IMR-90 (cell line): ENCODE results near the gene COL11A2. TPM values are rescaled to one million over a fixed set of nuclear protein-coding genes. Genes with fewer than 3 reads are reported as not detected.

Experiments used
- ATAC-seq: fragments of 200-7000 bp; cut with Tn5 transposase; 2 replicates; pipeline ENCODE4 v1.9.1; 2020; ENCODE audit warnings: low read depth, mild to moderate bottlenecking, moderate library complexity
- BruUV-seq: library from RNA; stranded (reverse); fragments of 400-500 nt; replicated peaks from 2 replicates; lab custom pipeline; 2021; lab: Mats Ljungman, UMichigan
- CTCF ChIA-PET: fragments of 300-600 bp; formaldehyde crosslinking; extraction: SDS; loops from one replicate; lab custom pipeline; 2021; ENCODE audit warnings: antibody characterized with exemption; lab: Yijun Ruan, JAX
- POLR2A ChIA-PET: fragments of 300-600 bp; sonication (Branson Sonifier 250); formaldehyde crosslinking; loops from one replicate; lab custom pipeline; 2022; ENCODE audit warnings: antibody characterized with exemption; ENCODE audit not compliant: unreplicated experiment; lab: Charles Lee
- DNase-seq: peaks from one replicate; pipeline ENCODE4 v3.0.0; 2013
- H2AFZ ChIP-seq: replicated peaks from 2 replicates; pipeline ENCODE3; 2013; ENCODE audit warnings: low read length, mild to moderate bottlenecking; ENCODE audit not compliant: poor library complexity
- H2AK5ac ChIP-seq: 2 replicates; pipeline ENCODE4 v1.6.1; 2013; ENCODE audit warnings: low read depth, low read length, inconsistent platforms
- H2AK9ac ChIP-seq: replicated peaks from 2 replicates; pipeline ENCODE3; 2013; ENCODE audit warnings: mild to moderate bottlenecking, low read depth, low read length, moderate library complexity; ENCODE audit not compliant: poor library complexity
- H2BK120ac ChIP-seq: 2 replicates; pipeline ENCODE4 v1.6.1; 2013; ENCODE audit warnings: low read depth, low read length, inconsistent platforms
- H2BK15ac ChIP-seq: 3 replicates; pipeline ENCODE4 v1.6.1; 2013; ENCODE audit warnings: low read depth, low read length, inconsistent platforms
- H2BK20ac ChIP-seq: 2 replicates; pipeline ENCODE4 v1.6.1; 2013; ENCODE audit warnings: low read depth, mild to moderate bottlenecking, inconsistent platforms, low read length, moderate library complexity
- H2BK5ac ChIP-seq: 2 replicates; pipeline ENCODE4 v1.6.1; 2013; ENCODE audit warnings: mild to moderate bottlenecking, low read depth, low read length, inconsistent platforms; ENCODE audit not compliant: poor library complexity, severe bottlenecking
- H3K14ac ChIP-seq: replicated peaks from 2 replicates; pipeline ENCODE4 v1.6.1; 2013; ENCODE audit warnings: low read depth, low read length, inconsistent platforms
- H3K18ac ChIP-seq: 2 replicates; pipeline ENCODE4 v1.6.1; 2013; ENCODE audit warnings: low read depth, low read length, control low read depth
- H3K23ac ChIP-seq: 2 replicates; pipeline ENCODE4 v1.6.1; 2013; ENCODE audit warnings: low read depth, low read length, inconsistent platforms
- H3K27ac ChIP-seq: 2 replicates; pipeline ENCODE4 v1.5.1; 2013; ENCODE audit warnings: mild to moderate bottlenecking, control low read depth, low read length; ENCODE audit not compliant: insufficient read depth
- H3K27me3 ChIP-seq: 2 replicates; pipeline ENCODE4 v1.6.1; 2013; ENCODE audit warnings: low read length; ENCODE audit not compliant: control insufficient read depth, insufficient read depth
- H3K36me3 ChIP-seq: 2 replicates; pipeline ENCODE4 v1.6.1; 2013; ENCODE audit warnings: low read length, mixed read lengths; ENCODE audit not compliant: control insufficient read depth, insufficient read depth
- H3K4ac ChIP-seq: 2 replicates; pipeline ENCODE4 v1.6.1; 2013; ENCODE audit warnings: low read depth, low read length, inconsistent platforms
- H3K4me1 ChIP-seq: 2 replicates; pipeline ENCODE4 v1.6.1; 2013; ENCODE audit warnings: low read length, mixed read lengths; ENCODE audit not compliant: control insufficient read depth, insufficient read depth
- H3K4me2 ChIP-seq: 2 replicates; pipeline ENCODE4 v1.6.1; 2013; ENCODE audit warnings: low read depth, mild to moderate bottlenecking, control low read depth, low read length, moderate library complexity
- H3K4me3 ChIP-seq: 2 replicates; pipeline ENCODE4 v1.5.1; 2013; ENCODE audit warnings: low read depth, mild to moderate bottlenecking, control low read depth, low read length, moderate library complexity; ENCODE audit not compliant: insufficient read depth
- H3K56ac ChIP-seq: 2 replicates; pipeline ENCODE4 v1.6.1; 2013; ENCODE audit warnings: low read length, inconsistent platforms; ENCODE audit not compliant: insufficient read depth; ENCODE audit errors: extremely low read depth
- H3K79me1 ChIP-seq, 2 experiments: 2 replicates each; pipeline ENCODE4 v1.6.1; 2013; ENCODE audit warnings: low read length in 2 of 2, inconsistent platforms in 1 of 2, low read depth in 1 of 2
- H3K9ac ChIP-seq: 2 replicates; pipeline ENCODE4 v1.6.1; 2013; ENCODE audit warnings: low read depth, low read length, control low read depth
- H3K9me1 ChIP-seq: 2 replicates; pipeline ENCODE4 v1.6.1; 2013; ENCODE audit warnings: low read length, inconsistent platforms; ENCODE audit not compliant: insufficient read depth
- H3K9me3 ChIP-seq: 2 replicates; pipeline ENCODE4 v1.6.1; 2013; ENCODE audit warnings: low read length; ENCODE audit not compliant: control insufficient read depth, insufficient read depth
- H4K20me1 ChIP-seq: 2 replicates; pipeline ENCODE4 v1.6.1; 2013; ENCODE audit warnings: low read length, inconsistent platforms; ENCODE audit not compliant: insufficient read depth
- H4K5ac ChIP-seq: 2 replicates; pipeline ENCODE4 v1.6.1; 2013; ENCODE audit warnings: mild to moderate bottlenecking, low read depth, low read length, control low read depth
- H4K8ac ChIP-seq, 2 experiments: 2 replicates each; pipeline ENCODE4 v1.6.1; 2013; ENCODE audit warnings: low read depth in 2 of 2, low read length in 2 of 2, control low read depth in 1 of 2, inconsistent platforms in 1 of 2
- H4K91ac ChIP-seq: 2 replicates; pipeline ENCODE4 v1.6.1; 2013; ENCODE audit warnings: low read depth, low read length, inconsistent platforms; ENCODE audit not compliant: insufficient read depth
- BHLHE40 ChIP-seq: fragments of 150-350 bp; IDR thresholded peaks from 2 replicates; pipeline ENCODE4 v1.6.1; 2016; ENCODE audit warnings: mild to moderate bottlenecking, low read depth, low read length
- CEBPB ChIP-seq: IDR thresholded peaks from 2 replicates; pipeline ENCODE4 v1.6.1; 2012; ENCODE audit warnings: low read depth, low read length, improper control_type of control experiment
- CHD1 ChIP-seq: IDR thresholded peaks from 2 replicates; pipeline ENCODE4 v1.6.1; 2012; ENCODE audit warnings: low read depth, low read length, improper control_type of control experiment
- FOS ChIP-seq: fragments of 150-350 bp; IDR thresholded peaks from 2 replicates; pipeline ENCODE4 v1.6.1; 2016; ENCODE audit warnings: low read depth, low read length
- MAFK ChIP-seq: IDR thresholded peaks from 2 replicates; pipeline ENCODE4 v1.6.1; 2012; ENCODE audit warnings: low read depth, low read length, improper control_type of control experiment
- MAZ ChIP-seq: IDR thresholded peaks from 2 replicates; pipeline ENCODE4 v1.6.1; 2012; ENCODE audit warnings: low read depth, mild to moderate bottlenecking, low read length, improper control_type of control experiment, moderate library complexity, borderline replicate concordance
- MXI1 ChIP-seq: IDR thresholded peaks from 2 replicates; pipeline ENCODE4 v1.6.1; 2012; ENCODE audit warnings: low read depth, mild to moderate bottlenecking, low read length, moderate library complexity, borderline replicate concordance
- NFE2L2 ChIP-seq: fragments of 150-350 bp; IDR thresholded peaks from 2 replicates; pipeline ENCODE4 v1.6.1; 2016; ENCODE audit warnings: low read depth, mild to moderate bottlenecking, low read length
- POLR2A ChIP-seq: IDR thresholded peaks from 2 replicates; pipeline ENCODE4 v1.6.1; 2012; ENCODE audit warnings: mild to moderate bottlenecking, low read depth, low read length
- RAD21 ChIP-seq: IDR thresholded peaks from 2 replicates; pipeline ENCODE4 v1.6.1; 2012; ENCODE audit warnings: low read length, improper control_type of control experiment
- RCOR1 ChIP-seq: IDR thresholded peaks from 2 replicates; pipeline ENCODE4 v1.6.1; 2012; ENCODE audit warnings: mild to moderate bottlenecking, low read length, improper control_type of control experiment; ENCODE audit not compliant: insufficient replicate concordance
- RFX5 ChIP-seq: IDR thresholded peaks from 2 replicates; pipeline ENCODE4 v1.8.0; 2012; ENCODE audit warnings: low read depth, mild to moderate bottlenecking, low read length, moderate library complexity
- SMC3 ChIP-seq: fragments of 150-350 bp; IDR thresholded peaks from 2 replicates; pipeline ENCODE4 v1.6.1; 2016; ENCODE audit warnings: low read depth, mild to moderate bottlenecking, antibody characterized with exemption, low read length, moderate library complexity
- WGBS, 2 experiments: methylation state at CpG; one replicate each; pipeline versions ENCODE4 v1.1.5 to v1.1.7; 2013; ENCODE audit warnings: missing lambda C conversion rate in 2 of 2; ENCODE audit not compliant: insufficient read length in 1 of 2; ENCODE audit errors: extremely low coverage in 2 of 2; 5-methylcytosine and 5-hydroxymethylcytosine counted together
- dilution Hi-C: fragments of 300-500 bp; cut with HindIII; formaldehyde crosslinking; loops from one replicate; pipeline ENCODE4 v1.14.3; 2018; ENCODE audit warnings: low sequenced_read_pairs; ENCODE audit not compliant: unreplicated experiment
- in situ Hi-C: fragments of 300-500 bp; cut with MboI; formaldehyde crosslinking; loops from 3 replicates; pipeline ENCODE4 v1.14.3; 2019; ENCODE audit warnings: low sequenced_read_pairs, inconsistent platforms, mixed read lengths
- intact Hi-C: fragments of 100-400 bp; cut with micrococcal nuclease; formaldehyde crosslinking; loops from 2 replicates; pipeline ENCODE4 v1.10.0; 2022
- polyA plus RNA-seq, 3 experiments: library from polyadenylated mRNA; depleted of rRNA; stranded (reverse); fragments of >200 nt; gene quantifications; 2 replicates each; pipeline ENCODE4 v1.2.3, GENCODE V29; 2012; ENCODE audit warnings: low replicate concordance in 1 of 3
- total RNA-seq: library from RNA; depleted of rRNA; stranded (reverse); fragments of >200 nt; gene quantifications from 2 replicates; pipeline ENCODE4 v1.2.3, GENCODE V29; 2012
- TF ChIP-seq, protein P1 (sequence below): fragments of 150-350 bp; IDR thresholded peaks from 2 replicates; pipeline ENCODE4 v1.6.1; 2016; ENCODE audit warnings: low read depth, mild to moderate bottlenecking, low read length, moderate library complexity, borderline replicate concordance
- TF ChIP-seq, protein P2 (sequence below): fragments of 150-350 bp; IDR thresholded peaks from 2 replicates; pipeline ENCODE4 v1.6.1; 2017; ENCODE audit warnings: mild to moderate bottlenecking, antibody characterized with exemption, low read length, low read depth
- TF ChIP-seq, protein P3 (sequence below): conservative IDR thresholded peaks from 2 replicates; pipeline ENCODE4 v1.5.1; 2012; ENCODE audit warnings: mild to moderate bottlenecking, low read depth, low read length, improper control_type of control experiment

Gene COL11A2
- total and polyA plus RNA-seq, 2 of the 4 experiments (the other 2 are of a cell fraction), result under 0.01 to 0.38 TPM

DNA sequence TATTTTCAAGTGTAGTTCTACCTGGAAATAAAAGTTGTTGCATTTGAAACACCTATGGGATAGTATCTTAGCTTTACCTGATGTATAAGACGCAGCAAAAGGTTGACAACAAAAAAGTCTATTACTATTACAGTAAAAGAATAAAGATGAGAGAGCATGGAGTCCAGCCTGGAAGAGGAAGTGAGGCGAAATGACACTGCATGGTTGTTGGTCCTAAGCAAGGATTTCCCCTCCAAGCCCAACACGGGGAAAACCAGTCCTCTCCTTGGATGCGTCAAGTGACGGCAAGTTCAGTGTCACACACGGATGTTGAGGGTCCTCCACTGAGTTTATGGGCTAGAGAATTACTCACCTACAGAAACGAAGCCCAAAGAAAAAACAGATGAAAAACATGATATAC, 51.7 kb downstream of the COL11A2 start:
- no peak overlapping the region for H4K8ac ChIP-seq
- no peak overlapping the region for H4K5ac ChIP-seq
- no peak overlapping the region for H2BK20ac ChIP-seq
- ChIA-PET CTCF (no interaction called here), POLR2A (no interaction called here)
- no peak overlapping the region for H2BK15ac ChIP-seq
- peaks cover 5% of the 10 kb centered on the region; the same call in 1 of the 2 replicates for H3K9me3 ChIP-seq
- H3K36me3 ChIP-seq, result no peaks in the 10 kb centered on the region
- no peak overlapping the region for H3K23ac ChIP-seq
- no peak overlapping the region for H3K4me3 ChIP-seq
- H3K18ac ChIP-seq, result no peak overlapping the region
- dilution Hi-C loops, result no loop called here
- intact Hi-C loops, result no loop called here
- no peak overlapping the region for H2BK5ac ChIP-seq
- no peak for DNase-seq
- H3K4me1 ChIP-seq, result no peaks in the 10 kb centered on the region
- H3K4me2 ChIP-seq, result no peak overlapping the region
- peaks cover 35% of the 10 kb centered on the region for H3K27me3 ChIP-seq
- H2AK9ac ChIP-seq, result no peak overlapping the region
- no peaks in the 10 kb centered on the region for H3K9me1 ChIP-seq
- no peaks in the 10 kb centered on the region for H4K20me1 ChIP-seq
- H2AFZ ChIP-seq, result no peak overlapping the region
- no peak overlapping the region for H3K9ac ChIP-seq
- no TSS peak for BruUV-seq
- in situ Hi-C loops, result no loop called here
- H3K14ac ChIP-seq, result no peak overlapping the region
- TF ChIP-seq MAFK, result no peak
- no peak for TF ChIP-seq BHLHE40
- no peak for TF ChIP-seq NFE2L2
- TF ChIP-seq MXI1, result no peak
- TF ChIP-seq, protein P1, sequence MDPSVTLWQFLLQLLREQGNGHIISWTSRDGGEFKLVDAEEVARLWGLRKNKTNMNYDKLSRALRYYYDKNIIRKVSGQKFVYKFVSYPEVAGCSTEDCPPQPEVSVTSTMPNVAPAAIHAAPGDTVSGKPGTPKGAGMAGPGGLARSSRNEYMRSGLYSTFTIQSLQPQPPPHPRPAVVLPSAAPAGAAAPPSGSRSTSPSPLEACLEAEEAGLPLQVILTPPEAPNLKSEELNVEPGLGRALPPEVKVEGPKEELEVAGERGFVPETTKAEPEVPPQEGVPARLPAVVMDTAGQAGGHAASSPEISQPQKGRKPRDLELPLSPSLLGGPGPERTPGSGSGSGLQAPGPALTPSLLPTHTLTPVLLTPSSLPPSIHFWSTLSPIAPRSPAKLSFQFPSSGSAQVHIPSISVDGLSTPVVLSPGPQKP, result no peak
- TF ChIP-seq POLR2A, result no peak
- TF ChIP-seq, protein P2, sequence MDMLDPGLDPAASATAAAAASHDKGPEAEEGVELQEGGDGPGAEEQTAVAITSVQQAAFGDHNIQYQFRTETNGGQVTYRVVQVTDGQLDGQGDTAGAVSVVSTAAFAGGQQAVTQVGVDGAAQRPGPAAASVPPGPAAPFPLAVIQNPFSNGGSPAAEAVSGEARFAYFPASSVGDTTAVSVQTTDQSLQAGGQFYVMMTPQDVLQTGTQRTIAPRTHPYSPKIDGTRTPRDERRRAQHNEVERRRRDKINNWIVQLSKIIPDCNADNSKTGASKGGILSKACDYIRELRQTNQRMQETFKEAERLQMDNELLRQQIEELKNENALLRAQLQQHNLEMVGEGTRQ, result no peak
- no peak for TF ChIP-seq RFX5
- TF ChIP-seq RAD21, result no peak
- TF ChIP-seq, protein P3, sequence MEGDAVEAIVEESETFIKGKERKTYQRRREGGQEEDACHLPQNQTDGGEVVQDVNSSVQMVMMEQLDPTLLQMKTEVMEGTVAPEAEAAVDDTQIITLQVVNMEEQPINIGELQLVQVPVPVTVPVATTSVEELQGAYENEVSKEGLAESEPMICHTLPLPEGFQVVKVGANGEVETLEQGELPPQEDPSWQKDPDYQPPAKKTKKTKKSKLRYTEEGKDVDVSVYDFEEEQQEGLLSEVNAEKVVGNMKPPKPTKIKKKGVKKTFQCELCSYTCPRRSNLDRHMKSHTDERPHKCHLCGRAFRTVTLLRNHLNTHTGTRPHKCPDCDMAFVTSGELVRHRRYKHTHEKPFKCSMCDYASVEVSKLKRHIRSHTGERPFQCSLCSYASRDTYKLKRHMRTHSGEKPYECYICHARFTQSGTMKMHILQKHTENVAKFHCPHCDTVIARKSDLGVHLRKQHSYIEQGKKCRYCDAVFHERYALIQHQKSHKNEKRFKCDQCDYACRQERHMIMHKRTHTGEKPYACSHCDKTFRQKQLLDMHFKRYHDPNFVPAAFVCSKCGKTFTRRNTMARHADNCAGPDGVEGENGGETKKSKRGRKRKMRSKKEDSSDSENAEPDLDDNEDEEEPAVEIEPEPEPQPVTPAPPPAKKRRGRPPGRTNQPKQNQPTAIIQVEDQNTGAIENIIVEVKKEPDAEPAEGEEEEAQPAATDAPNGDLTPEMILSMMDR, result no peak
- no peak for TF ChIP-seq MAZ
- no peak for TF ChIP-seq CHD1
- no peak for TF ChIP-seq FOS
- TF ChIP-seq CEBPB, result no peak
- TF ChIP-seq SMC3, result no peak
- TF ChIP-seq RCOR1, result no peak
- H3K56ac ChIP-seq, result no peak overlapping the region
- no CpG with 5 or more reads among the region's 7 CpGs for WGBS, 2 experiments
- no peak overlapping the region for H2AK5ac ChIP-seq
- ATAC-seq, result no peak
- no peaks in the 10 kb centered on the region for H3K79me1 ChIP-seq
- no peak overlapping the region for H3K27ac ChIP-seq
- no peak overlapping the region for H3K4ac ChIP-seq
- no peak overlapping the region for H2BK120ac ChIP-seq
- H4K91ac ChIP-seq, result no peak overlapping the region
